ENCODE results near the gene TULP3. TPM values are rescaled to one million over a fixed set of nuclear protein-coding genes. Genes with fewer than 3 reads are reported as not detected.

Gene TULP3, protein sequence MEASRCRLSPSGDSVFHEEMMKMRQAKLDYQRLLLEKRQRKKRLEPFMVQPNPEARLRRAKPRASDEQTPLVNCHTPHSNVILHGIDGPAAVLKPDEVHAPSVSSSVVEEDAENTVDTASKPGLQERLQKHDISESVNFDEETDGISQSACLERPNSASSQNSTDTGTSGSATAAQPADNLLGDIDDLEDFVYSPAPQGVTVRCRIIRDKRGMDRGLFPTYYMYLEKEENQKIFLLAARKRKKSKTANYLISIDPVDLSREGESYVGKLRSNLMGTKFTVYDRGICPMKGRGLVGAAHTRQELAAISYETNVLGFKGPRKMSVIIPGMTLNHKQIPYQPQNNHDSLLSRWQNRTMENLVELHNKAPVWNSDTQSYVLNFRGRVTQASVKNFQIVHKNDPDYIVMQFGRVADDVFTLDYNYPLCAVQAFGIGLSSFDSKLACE
- 1 to 10 TPM; 6.7 to 7.1 TPM for total RNA-seq

- H3K27me3 Mint-ChIP-seq (ENCODE audit: low read depth), result no peaks in the 10 kb centered on the region
- ATAC-seq (replicated peaks in 1 of 2), result peak; percentile 99
- peaks cover 24% of the 10 kb centered on the region for H3K4me1 Mint-ChIP-seq (ENCODE audit: low read depth)
- no peaks in the 10 kb centered on the region for H3K9me3 Mint-ChIP-seq
- peak; percentile 97 to 99 for DNase-seq
- peak within 1 kb of the TSS; percentile 74 for H3K27ac Mint-ChIP-seq
- peaks cover 1 to 16% of the 10 kb centered on the region in 2 donors for H3K36me3 Mint-ChIP-seq (ENCODE audit: insufficient read depth in 2 of 2)
- peak within 1 kb of the TSS; percentile 88 to 89 for H3K4me3 Mint-ChIP-seq
Measured at GRCh38 chr12:2890388-2891239, at the start of gene TULP3. TSS of gene TULP3 (plus strand) at chr12:2890891. CDS start at chr12:2890948, 57 bp downstream.

DNA sequence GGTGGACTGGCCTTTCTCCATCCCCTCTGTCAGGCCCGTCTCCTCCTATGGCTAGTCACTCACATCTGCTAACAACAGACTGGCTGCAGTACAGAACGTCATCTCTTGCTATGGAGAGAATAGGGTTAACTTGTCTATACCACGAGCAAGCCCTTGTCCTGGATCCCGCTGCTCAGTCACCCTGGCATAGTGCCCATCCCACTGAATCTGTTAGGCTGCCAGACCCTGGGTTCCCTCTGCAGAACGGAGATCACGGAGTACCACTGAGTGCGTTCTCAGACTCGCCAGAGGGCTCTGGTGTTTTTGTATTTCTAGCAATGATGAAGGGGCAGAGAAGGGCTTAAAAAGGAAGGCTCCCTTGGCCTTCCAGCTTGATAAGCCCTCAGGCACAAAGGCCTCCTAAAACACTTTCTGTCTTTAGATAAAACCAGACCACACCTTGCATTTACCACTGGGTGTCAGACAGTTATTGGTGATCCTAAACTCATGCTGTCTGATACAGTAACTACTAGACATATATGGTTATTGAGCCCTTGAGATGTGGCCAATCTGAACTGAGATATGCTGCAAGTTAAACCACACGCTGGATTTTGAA lies 49.5 kb upstream of the TULP3 start:
- Mint-ChIP-seq H3K36me3 (ENCODE audit: insufficient read depth in 2 of 2) (peaks cover 2 to 6% of the 10 kb centered on the region in 2 donors), H3K4me1 (ENCODE audit: low read depth) (no peaks in the 10 kb centered on the region), H3K4me3 (no peak overlapping the region), H3K27ac (no peak overlapping the region), H3K27me3 (ENCODE audit: low read depth) (no peaks in the 10 kb centered on the region), H3K9me3 (no peaks in the 10 kb centered on the region)
- ATAC-seq (replicated peaks in 1 of 2) (no peak), DNase-seq (no peak)

GRCh38 chr12:2842948-2843347 lies 47.7 kb upstream of the TULP3 start:
- H3K36me3 Mint-ChIP-seq (ENCODE audit: insufficient read depth in 2 of 2), result peaks cover 2 to 8% of the 10 kb centered on the region in 2 donors
- H3K4me3 Mint-ChIP-seq, result no peak overlapping the region

GRCh38 chr12:2844786-2845185 lies 45.9 kb upstream of the TULP3 start:
- Mint-ChIP-seq H3K4me1 (ENCODE audit: low read depth) (no peaks in the 10 kb centered on the region), H3K36me3 (ENCODE audit: insufficient read depth in 2 of 2) (peaks cover 2 to 7% of the 10 kb centered on the region in 2 donors), H3K27me3 (ENCODE audit: low read depth) (no peaks in the 10 kb centered on the region), H3K27ac (no peak overlapping the region), H3K4me3 (no peak overlapping the region), H3K9me3 (no peaks in the 10 kb centered on the region)
- no peak for ATAC-seq (replicated peaks in 1 of 2)
- DNase-seq, result no peak

More at GRCh38 chr12:2842948-2843347, 47.7 kb upstream of the TULP3 start:
- no peak for DNase-seq
- no peaks in the 10 kb centered on the region for H3K27me3 Mint-ChIP-seq (ENCODE audit: low read depth)
- no peak for ATAC-seq (replicated peaks in 1 of 2)
- no peaks in the 10 kb centered on the region for H3K9me3 Mint-ChIP-seq
- no peaks in the 10 kb centered on the region for H3K4me1 Mint-ChIP-seq (ENCODE audit: low read depth)
- H3K27ac Mint-ChIP-seq, result no peak overlapping the region

DNA sequence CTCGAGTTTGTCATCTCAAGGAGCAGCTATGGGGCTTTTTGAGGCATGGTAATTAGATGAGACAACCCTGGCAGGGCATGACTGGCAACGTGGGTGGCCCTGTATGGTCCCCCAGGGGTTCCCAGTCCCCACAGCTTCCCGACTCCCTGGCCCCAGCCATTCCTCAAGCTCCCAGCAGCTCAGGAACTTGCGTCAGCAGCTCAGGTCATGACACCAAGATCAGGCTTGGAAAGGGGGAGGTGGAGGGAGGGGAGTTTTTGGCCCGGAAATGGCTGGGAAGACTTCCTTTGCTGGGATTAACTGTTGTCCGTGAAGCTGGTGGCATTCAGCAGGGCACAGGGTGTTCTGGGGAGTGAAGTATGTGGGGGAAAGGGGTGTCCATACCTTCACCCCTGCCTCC lies 45.4 kb upstream of the TULP3 start:
- Mint-ChIP-seq H3K27me3 (ENCODE audit: low read depth) (no peaks in the 10 kb centered on the region), H3K4me3 (no peak overlapping the region), H3K27ac (no peak overlapping the region), H3K9me3 (no peaks in the 10 kb centered on the region), H3K4me1 (ENCODE audit: low read depth) (no peaks in the 10 kb centered on the region), H3K36me3 (ENCODE audit: insufficient read depth in 2 of 2) (peaks cover 2 to 5% of the 10 kb centered on the region in 2 donors)
- ATAC-seq (replicated peaks in 1 of 2) (no peak), DNase-seq (no peak)

DNA sequence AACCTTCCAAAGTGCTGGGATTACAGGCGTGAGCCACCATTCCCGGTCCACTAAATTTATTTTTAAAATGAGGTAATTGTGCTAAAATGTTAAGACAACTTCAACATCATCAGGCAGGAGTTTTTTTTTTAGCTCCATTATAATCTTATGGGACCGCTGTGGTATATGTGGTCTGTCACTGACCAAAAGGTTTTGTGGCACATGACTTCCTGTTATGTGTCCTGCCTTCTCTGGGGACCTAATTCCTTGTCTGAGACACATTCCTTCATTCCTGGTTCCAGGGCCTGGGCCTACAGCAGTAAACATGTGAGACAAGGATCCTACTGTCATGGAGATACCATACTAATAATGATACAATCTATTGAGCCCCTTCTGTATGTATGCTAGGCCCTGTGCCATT lies 38.8 kb upstream of the TULP3 start:
- Mint-ChIP-seq H3K9me3 (no peaks in the 10 kb centered on the region), H3K27ac (no peak overlapping the region), H3K4me1 (ENCODE audit: low read depth) (no peaks in the 10 kb centered on the region), H3K4me3 (no peak overlapping the region), H3K36me3 (ENCODE audit: insufficient read depth in 2 of 2) (peaks cover 2 to 3% of the 10 kb centered on the region in 2 donors), H3K27me3 (ENCODE audit: low read depth) (no peaks in the 10 kb centered on the region)
- ATAC-seq (replicated peaks in 1 of 2) (no peak), DNase-seq (no peak)

- Mint-ChIP-seq H3K4me1 (ENCODE audit: low read depth) (no peaks in the 10 kb centered on the region), H3K27me3 (ENCODE audit: low read depth) (no peaks in the 10 kb centered on the region), H3K4me3 (no peak overlapping the region), H3K36me3 (ENCODE audit: insufficient read depth in 2 of 2) (peaks cover 1 to 5% of the 10 kb centered on the region in 2 donors), H3K9me3 (no peaks in the 10 kb centered on the region), H3K27ac (peak overlapping the region; percentile 13)
- peak; percentile 55 to 69 for ATAC-seq (replicated peaks in 1 of 2)
- DNase-seq, result peak; percentile 53 to 68
Measured at GRCh38 chr12:2853626-2854025, 37.1 kb upstream of the TULP3 start.

GRCh38 chr12:2854669-2855453 lies 35.8 kb upstream of the TULP3 start:
- DNase-seq, result no peak
- Mint-ChIP-seq H3K9me3 (no peaks in the 10 kb centered on the region), H3K27me3 (ENCODE audit: low read depth) (no peaks in the 10 kb centered on the region), H3K36me3 (ENCODE audit: insufficient read depth in 2 of 2) (peaks cover 3 to 11% of the 10 kb centered on the region in 2 donors), H3K27ac (no peak overlapping the region), H3K4me1 (ENCODE audit: low read depth) (no peaks in the 10 kb centered on the region), H3K4me3 (no peak overlapping the region)
- no peak for ATAC-seq (replicated peaks in 1 of 2)

- ATAC-seq (replicated peaks in 1 of 2), result no peak
- Mint-ChIP-seq H3K27ac (no peak overlapping the region), H3K9me3 (no peaks in the 10 kb centered on the region), H3K4me3 (no peak overlapping the region), H3K36me3 (ENCODE audit: insufficient read depth in 2 of 2) (peaks cover 3 to 15% of the 10 kb centered on the region in 2 donors), H3K4me1 (ENCODE audit: low read depth) (no peaks in the 10 kb centered on the region), H3K27me3 (ENCODE audit: low read depth) (no peaks in the 10 kb centered on the region)
- no peak for DNase-seq
Measured at GRCh38 chr12:2855546-2855945, 35.1 kb upstream of the TULP3 start.

DNA sequence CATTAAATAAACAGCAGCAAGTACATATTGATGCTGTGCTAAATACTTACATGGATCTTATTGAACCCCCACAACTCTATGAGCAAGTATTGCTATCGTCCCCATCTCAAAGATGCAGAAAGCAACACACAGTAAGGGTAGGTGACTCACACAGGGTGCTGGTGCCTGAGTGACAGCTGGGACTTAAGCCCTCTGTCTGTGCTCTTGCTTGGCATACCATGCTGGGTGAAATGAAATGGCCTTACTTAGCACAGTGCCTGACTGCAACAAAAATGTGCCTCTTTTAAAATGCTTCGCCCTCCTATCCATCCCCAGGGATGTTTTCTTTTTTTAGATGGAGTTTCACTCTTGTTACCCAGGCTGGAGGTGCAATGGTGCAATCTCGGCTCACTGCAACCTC lies 34.6 kb upstream of the TULP3 start:
- Mint-ChIP-seq H3K4me1 (ENCODE audit: low read depth) (no peaks in the 10 kb centered on the region), H3K9me3 (no peaks in the 10 kb centered on the region), H3K27ac (peak overlapping the region; percentile 33)

DNA sequence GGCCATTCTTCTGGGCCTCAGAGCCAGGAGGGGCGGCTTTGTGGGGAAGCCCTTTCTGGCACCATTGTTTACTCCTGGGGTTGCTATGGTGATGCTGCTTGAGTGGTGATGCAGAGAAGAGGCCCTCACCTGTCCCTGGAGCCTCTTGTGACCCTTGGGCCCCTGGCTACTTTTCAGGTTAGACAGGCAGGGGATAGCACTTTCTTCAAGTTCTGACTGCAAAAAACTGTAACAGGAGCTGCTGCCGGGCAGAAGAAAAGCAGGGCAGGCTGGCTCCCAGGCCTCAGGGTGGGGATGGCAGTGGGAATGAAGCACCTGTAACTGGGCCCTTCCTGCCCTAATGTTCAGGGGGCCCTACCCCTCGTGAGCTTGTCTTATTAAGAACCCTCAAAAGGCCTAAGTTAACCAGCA lies 33.7 kb upstream of the TULP3 start, which contains the start of gene TEX52:
Gene TEX52 (minus strand): TSS at position 19 of the 411 bp plus-strand sequence. CDS start 13 bp downstream, at position 6.
- Mint-ChIP-seq H3K27ac (peak within 1 kb of the TSS; percentile 33), H3K9me3 (no peaks in the 10 kb centered on the region), H3K4me3 (no peak within 1 kb of the TSS), H3K4me1 (ENCODE audit: low read depth) (no peaks in the 10 kb centered on the region), H3K27me3 (ENCODE audit: low read depth) (no peaks in the 10 kb centered on the region), H3K36me3 (ENCODE audit: insufficient read depth in 2 of 2) (peaks cover 3 to 15% of the 10 kb centered on the region in 2 donors)
- ATAC-seq (replicated peaks in 1 of 2) (no peak), DNase-seq (no peak)

More for the DNA sequence above, 34.6 kb upstream of the TULP3 start:
- DNase-seq (no peak), ATAC-seq (replicated peaks in 1 of 2) (no peak)
- no peak overlapping the region for H3K4me3 Mint-ChIP-seq
- peaks cover 3 to 15% of the 10 kb centered on the region in 2 donors for H3K36me3 Mint-ChIP-seq (ENCODE audit: insufficient read depth in 2 of 2)
- H3K27me3 Mint-ChIP-seq (ENCODE audit: low read depth), result no peaks in the 10 kb centered on the region

GRCh38 chr12:2857576-2857975 lies 33.1 kb upstream of the TULP3 start:
- no peak for DNase-seq
- Mint-ChIP-seq H3K9me3 (no peaks in the 10 kb centered on the region), H3K4me3 (no peak overlapping the region), H3K27me3 (ENCODE audit: low read depth) (no peaks in the 10 kb centered on the region), H3K4me1 (ENCODE audit: low read depth) (no peaks in the 10 kb centered on the region), H3K36me3 (ENCODE audit: insufficient read depth in 2 of 2) (peaks cover 3 to 15% of the 10 kb centered on the region in 2 donors), H3K27ac (no peak overlapping the region)
- no peak for ATAC-seq (replicated peaks in 1 of 2)

Data from activated T-cell treated with anti-CD3 and anti-CD28 coated beads, Interleukin-2, amount 50 U/mL, for 72 hours (primary cell).